ENCODE results near the gene SHANK1.
A peak's percentile ranks its signal among the peaks of the same experiment; 100 is the strongest.

Gene SHANK1

DNA sequence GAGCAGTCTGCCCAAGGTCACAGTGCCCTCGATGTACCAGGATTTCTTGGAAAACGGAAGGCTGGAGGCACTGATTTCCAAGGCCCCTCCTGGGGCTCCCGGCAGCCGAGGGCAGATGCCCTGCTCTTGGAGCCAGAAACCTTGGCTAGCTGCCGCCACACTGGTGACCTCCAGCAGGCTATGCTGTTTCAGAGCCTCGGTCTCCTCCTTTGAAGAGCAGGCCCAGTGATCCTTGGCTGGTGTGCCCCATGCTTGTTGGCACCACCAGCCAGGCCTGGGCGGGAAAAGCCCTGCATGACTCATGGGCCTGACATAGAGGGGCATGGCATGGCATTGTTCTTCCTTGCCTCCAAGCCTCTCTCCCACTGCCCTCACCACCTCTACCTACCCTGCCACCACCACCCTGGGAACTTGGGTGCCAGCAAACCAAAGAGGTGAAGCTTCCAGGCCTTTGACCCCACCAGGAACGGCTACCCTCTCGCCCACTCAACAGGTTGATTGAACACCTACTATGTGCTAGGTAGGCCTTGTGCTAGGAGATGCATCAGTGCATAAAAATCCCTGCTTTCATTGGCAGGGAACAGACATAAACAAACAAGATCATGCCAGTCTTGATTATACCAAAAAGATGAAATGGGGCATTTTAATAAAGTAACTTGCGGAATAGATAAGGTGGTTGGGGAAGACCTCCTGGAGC is 2.0 kb upstream of the SHANK1 start:
- TF ChIP-seq, protein P1, sequence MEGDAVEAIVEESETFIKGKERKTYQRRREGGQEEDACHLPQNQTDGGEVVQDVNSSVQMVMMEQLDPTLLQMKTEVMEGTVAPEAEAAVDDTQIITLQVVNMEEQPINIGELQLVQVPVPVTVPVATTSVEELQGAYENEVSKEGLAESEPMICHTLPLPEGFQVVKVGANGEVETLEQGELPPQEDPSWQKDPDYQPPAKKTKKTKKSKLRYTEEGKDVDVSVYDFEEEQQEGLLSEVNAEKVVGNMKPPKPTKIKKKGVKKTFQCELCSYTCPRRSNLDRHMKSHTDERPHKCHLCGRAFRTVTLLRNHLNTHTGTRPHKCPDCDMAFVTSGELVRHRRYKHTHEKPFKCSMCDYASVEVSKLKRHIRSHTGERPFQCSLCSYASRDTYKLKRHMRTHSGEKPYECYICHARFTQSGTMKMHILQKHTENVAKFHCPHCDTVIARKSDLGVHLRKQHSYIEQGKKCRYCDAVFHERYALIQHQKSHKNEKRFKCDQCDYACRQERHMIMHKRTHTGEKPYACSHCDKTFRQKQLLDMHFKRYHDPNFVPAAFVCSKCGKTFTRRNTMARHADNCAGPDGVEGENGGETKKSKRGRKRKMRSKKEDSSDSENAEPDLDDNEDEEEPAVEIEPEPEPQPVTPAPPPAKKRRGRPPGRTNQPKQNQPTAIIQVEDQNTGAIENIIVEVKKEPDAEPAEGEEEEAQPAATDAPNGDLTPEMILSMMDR (IDR thresholded peaks at IDR 0.05; ENCODE audit: low read depth, low read length) = no peak
- no peak for DNase-seq (ENCODE audit: low read depth, low spot score)
- in situ Hi-C loops (cut with HindIII; ENCODE audit: low sequenced_read_pairs) = no loop called here
- H3K4me3 ChIP-seq (ENCODE audit: low read depth, low read length) = no peak overlapping the region

GRCh38 chr19:50720921-50721381 is 1.3 kb upstream of the SHANK1 start:
- no peak overlapping the region for H3K4me3 ChIP-seq (ENCODE audit: low read depth, low read length)
- in situ Hi-C loops (cut with HindIII; ENCODE audit: low sequenced_read_pairs) = no loop called here
- DNase-seq (ENCODE audit: low read depth, low spot score) = no peak
- TF ChIP-seq, protein P1 (IDR thresholded peaks at IDR 0.05; ENCODE audit: low read depth, low read length) = no peak

GRCh38 chr19:50720181-50720920 is 749 bp upstream of the SHANK1 start:
- no peak for DNase-seq (ENCODE audit: low read depth, low spot score)
- in situ Hi-C loops (cut with HindIII; ENCODE audit: low sequenced_read_pairs) = no loop called here
- TF ChIP-seq, protein P1 (IDR thresholded peaks at IDR 0.05; ENCODE audit: low read depth, low read length) = no peak
- no peak overlapping the region for H3K4me3 ChIP-seq (ENCODE audit: low read depth, low read length)

- peak overlapping the region; percentile 4 for H3K4me3 ChIP-seq (ENCODE audit: low read depth, low read length)
- DNase-seq (ENCODE audit: low read depth, low spot score) = no peak
- TF ChIP-seq, protein P1 (IDR thresholded peaks at IDR 0.05; ENCODE audit: low read depth, low read length) = no peak
- in situ Hi-C loops (cut with HindIII; ENCODE audit: low sequenced_read_pairs) = no loop called here
Observed at GRCh38 chr19:50719119-50719435, 525 bp downstream of the SHANK1 start.

DNA sequence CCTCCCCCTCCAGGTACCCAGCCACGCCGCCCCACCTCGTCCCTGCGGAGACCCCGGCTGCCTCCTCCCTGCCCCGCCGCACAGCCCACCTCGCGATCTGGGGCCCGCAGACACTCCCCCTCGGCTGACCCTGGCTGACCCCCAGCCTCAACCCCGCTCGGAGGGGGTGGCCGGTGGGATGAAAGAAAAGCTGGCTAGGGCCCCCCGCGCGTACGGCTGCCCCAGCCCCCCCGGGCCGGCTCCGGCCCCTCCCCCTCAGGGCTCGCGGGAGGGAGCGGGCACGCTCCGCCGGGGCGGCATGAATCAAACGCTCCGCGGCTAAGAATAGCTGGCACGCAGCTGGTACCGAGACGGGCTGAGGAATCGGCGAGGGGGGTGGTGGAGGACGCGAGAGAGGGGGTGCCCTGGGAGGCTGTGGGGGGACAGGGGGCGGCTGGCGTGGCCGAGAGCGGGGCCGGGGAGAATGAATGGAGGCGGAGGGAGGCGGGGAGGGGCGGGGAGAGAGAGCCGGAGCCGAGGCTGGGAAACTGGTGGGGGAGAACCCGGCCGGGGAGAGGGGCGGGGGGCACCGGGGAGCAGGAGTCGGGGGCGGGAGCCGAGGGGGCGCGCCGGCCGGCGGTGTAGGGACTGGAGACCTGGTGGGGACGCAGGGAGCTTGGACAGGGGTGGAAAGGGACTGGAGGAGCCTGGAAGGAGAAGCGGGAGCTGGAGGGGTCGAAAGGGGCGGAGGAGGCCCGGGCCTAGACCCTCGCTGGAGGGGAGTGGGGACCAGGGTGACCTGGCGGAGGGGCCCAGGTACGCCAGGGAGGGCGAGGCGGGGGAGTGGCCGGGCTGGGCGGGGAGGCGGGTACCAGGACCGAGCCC is 1.1 kb downstream of the SHANK1 start:
- TF ChIP-seq, protein P1 (IDR thresholded peaks at IDR 0.05; ENCODE audit: low read depth, low read length) = no peak

GRCh38 chr19:50717891-50718254 is 1.7 kb downstream of the SHANK1 start:
- no peak for DNase-seq (ENCODE audit: low read depth, low spot score)
- TF ChIP-seq, protein P1 (IDR thresholded peaks at IDR 0.05; ENCODE audit: low read depth, low read length) = no peak
- in situ Hi-C loops (cut with HindIII; ENCODE audit: low sequenced_read_pairs) = no loop called here
- H3K4me3 ChIP-seq (ENCODE audit: low read depth, low read length) = no peak overlapping the region

More for the DNA sequence above, 1.1 kb downstream of the SHANK1 start:
- DNase-seq (ENCODE audit: low read depth, low spot score) = no peak
- peak overlapping the region; percentile 4 for H3K4me3 ChIP-seq (ENCODE audit: low read depth, low read length)
- in situ Hi-C loops (cut with HindIII; ENCODE audit: low sequenced_read_pairs) = no loop called here
